GM18858 (cell line): ENCODE measurements around the gene PFDN5.
"Not testable (repeated sequence)": the region's sequence is repeated elsewhere in the genome, so short reads cannot be mapped to it uniquely, and the experiment has no call there.

Experiments
- ATAC-seq: cut with Tn5 transposase; IDR thresholded peaks from one replicate; pipeline ENCODE4 v1.9.1; 2021; ENCODE audit not compliant: unreplicated experiment

Gene PFDN5

GRCh38 chr12:53326460-53327185, 31.3 kb downstream of the PFDN5 start:
- no peak for ATAC-seq

GRCh38 chr12:53327435-53328042, 32.2 kb downstream of the PFDN5 start:
- no peak for ATAC-seq

- ATAC-seq: no peak
Observed at GRCh38 chr12:53328043-53328435, 32.7 kb downstream of the PFDN5 start.

- ATAC-seq: no peak
Observed at GRCh38 chr12:53330671-53331070, 35.3 kb downstream of the PFDN5 start.

GRCh38 chr12:53332339-53332738, 37.0 kb downstream of the PFDN5 start:
- ATAC-seq: not testable (repeated sequence)

- no peak for ATAC-seq
Observed at GRCh38 chr12:53332744-53333143, 37.4 kb downstream of the PFDN5 start.

DNA sequence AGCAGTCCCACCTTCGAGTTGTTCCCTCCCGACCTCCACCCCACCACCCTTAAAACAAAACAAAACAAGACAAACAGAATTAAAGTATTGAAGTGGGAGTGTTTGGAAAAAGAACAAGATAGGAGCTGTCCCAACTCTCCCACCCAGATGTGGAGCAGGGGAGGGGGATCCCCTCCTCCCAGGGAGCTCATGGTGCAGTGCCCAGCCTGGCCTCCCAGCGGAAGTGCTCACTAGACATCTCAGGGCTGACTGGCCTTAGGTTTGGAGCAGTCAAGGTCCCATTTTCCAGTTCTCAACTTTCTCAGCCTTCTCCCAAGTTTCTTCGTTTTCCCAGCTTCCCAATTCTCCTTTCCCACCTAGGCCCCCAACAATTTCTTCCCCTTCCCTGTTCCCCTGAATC, 37.9 kb downstream of the PFDN5 start:
- ATAC-seq: no peak

GRCh38 chr12:53333845-53334244, 38.5 kb downstream of the PFDN5 start:
- no peak for ATAC-seq

- ATAC-seq: no peak
Observed at GRCh38 chr12:53334822-53335221, 39.5 kb downstream of the PFDN5 start.

DNA sequence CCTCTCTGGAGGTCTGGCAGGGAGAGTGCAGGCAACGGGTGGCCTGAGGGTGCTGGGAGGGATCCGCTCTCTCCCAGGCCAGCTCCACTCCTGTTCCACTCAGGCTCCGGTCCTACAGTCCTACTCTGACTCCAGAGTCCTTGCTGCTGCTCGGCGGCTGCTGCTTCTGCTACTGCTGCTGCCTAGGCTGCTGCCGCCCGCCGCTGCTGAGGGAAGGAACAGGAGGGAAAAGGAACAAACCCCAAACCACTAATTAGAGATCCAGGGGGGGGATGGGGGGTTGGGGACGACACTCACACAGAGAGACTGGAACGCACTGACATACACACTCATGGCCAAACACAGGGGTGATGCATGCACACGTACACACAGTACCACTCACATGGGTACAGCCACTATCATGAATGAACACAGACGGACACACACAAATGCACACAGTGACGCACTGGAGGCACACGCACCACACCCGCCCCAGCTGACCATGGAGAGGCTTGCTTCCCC, 40.9 kb downstream of the PFDN5 start, which contains the start of gene SP7:
SP7 (minus strand) TSS at position 174 of the 501 bp plus-strand sequence. CDS start 708 bp downstream, outside the sequence.
- ATAC-seq: no peak

DNA sequence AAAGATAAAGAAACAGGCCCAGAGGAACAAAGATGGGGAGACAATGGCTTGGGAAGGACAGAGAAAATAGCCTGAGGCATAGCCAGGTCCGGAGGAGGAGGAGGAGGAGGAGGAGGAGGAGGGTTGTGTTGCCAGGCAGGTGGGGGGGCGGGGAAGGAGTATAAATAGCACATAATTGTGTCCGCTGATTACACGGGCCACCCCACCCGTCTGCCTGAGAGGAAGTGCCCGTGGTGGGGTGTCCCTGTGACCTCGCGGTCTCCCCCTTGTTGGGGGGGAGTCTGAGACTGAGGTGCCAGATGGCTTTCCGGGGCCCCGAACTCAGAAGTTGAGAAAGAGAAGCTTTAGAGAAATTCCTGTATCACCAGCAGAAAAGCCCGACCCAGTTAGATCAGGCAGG, 42.7 kb downstream of the PFDN5 start:
- no peak for ATAC-seq

DNA sequence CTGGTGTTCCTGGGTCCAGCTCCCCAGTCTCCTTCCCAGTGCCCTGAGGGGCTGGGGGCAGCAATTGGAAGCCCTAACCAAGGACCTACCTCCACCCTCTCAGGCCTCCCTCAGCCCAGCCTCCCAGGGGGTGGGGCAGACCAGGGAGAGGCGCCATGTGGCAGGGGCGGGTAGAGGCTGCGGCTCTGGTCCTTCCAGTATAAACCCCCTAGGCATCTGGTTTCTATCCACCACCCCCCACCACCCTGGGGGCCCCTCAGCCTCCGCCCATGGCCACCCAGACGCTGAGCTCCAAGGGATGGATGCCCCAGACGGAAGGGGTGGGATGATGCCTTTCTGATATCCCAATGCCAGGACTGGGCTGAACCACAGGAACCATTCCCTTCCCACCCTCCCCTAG, 43.6 kb downstream of the PFDN5 start:
- no peak for ATAC-seq

DNA sequence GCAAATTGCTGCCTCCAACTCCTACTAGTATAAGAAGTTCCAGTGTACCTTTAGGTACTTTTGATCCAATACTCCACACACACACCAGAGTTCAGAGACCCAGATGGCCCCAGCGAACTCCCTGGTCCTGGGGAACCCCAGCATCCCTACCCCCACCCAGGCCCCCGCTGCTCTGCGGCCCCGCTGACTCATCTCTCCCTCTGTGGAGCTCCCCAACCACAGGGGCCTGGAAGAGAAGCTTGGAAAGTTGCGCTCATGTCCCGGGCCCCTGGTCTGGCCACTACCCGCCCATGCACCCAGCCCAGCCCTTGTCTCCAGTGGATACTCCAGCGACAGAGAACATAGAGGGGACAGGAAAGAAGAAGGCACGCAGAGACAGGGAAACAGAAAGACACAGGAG, 45.1 kb downstream of the PFDN5 start:
- no peak for ATAC-seq

- no peak for ATAC-seq
Observed at GRCh38 chr12:53343449-53343848, 48.1 kb downstream of the PFDN5 start.

- ATAC-seq: no peak
Observed at GRCh38 chr12:53343969-53344368, 48.6 kb downstream of the PFDN5 start.

DNA sequence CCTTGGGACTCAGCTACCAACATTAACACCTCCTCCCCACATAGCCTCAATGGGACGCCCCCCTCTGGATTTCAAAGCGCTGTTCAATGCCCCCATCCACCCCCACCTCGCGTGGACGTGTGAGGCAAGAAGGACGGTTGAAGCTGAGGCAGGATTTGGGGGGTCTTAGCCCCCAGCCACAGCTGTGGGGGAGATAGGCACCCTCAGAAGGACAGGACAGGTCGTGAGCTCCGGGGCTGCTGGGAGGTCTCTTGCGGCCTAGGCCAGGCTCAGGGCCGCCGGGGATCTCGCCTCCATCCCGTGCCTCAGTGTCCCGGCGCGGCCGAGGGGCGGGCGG, 49.1 kb downstream of the PFDN5 start:
- no peak for ATAC-seq

DNA sequence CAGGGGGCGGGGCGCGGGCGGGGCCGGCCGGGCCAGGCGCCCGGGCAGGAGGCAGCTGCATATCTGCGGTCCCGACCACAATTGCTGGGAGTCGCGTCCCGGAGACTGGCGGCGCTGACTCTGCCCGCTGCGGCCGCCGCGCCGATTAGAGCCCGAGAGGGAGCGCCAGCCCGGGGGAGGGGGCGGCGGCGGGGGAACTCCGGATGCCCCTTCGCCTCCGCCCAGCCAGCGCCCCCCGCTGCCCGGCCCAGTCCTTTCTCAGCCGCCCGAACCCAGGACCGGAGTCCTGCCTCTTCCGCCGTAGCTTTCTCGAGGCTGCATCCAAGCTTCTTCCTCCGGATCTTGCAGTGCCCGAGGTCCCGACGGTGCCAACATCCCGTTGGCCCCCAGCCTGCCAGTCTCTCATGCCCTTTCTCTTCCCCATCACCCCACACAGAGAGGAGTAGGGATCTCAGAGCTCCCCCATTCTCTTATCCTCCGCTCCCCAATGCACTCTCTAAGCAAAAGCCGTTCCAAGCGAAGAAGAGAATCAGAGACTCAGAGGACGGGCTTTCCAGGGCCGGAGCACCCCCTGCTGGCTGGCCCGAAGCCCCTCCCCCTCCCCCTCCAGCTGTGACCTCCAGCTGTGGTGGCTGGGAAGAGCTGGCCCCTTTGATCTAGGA, 49.6 kb downstream of the PFDN5 start:
- ATAC-seq: no peak

DNA sequence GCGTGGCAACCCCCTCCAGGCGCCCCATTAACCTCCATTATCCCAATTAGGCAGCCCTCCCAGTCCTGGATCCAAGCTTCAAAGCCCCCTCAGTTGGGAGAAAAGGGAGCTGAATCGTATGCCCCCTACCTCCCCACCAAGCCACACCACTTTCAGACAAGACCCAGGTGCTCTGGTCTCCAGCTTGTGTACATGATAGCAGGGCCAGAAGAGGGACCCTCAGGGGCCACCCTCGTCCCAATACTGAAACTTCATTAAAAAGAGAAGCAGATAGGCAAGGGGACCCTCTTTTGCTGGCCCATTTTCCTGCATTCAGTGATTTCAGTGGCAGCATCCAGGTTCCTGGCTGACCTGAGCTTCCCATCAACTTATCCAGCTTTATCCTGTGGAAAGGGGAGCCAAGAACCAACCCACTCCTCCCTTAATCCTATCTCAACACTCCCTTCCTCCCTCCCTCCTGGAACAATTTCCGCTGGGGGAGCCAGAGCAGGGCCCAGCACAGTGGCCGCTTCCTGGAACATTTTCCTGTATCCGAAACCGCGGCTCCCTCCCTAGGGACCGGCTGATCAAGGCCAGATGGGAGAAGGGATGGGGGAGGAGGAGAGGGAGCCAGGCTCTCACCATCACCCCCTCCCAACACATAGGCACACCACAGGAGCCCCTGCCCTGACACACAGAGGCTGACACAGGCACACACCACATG, 50.3 kb downstream of the PFDN5 start:
- ATAC-seq: no peak

GRCh38 chr12:53346491-53346890, 51.1 kb downstream of the PFDN5 start:
- ATAC-seq: no peak

DNA sequence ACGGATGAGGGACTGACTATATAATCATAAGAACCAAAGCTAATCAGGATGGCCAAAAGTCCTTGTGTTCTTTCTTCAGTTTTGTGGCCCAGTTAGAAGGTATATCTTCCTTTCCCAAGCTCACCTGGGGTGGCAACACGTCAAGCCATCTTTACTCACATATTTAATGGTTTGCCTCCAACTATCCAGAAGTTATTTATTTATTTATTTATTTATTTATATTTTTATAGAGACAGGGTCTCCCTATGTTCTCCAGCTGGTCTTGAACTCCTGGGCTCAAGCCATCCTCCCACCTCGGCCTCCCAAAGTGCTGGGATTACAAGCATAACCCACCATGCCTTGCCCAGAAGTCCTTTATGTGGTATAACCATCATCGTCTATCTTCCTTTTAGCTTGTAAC, 52.6 kb downstream of the PFDN5 start:
- ATAC-seq: no peak
